ENCODE measurements around the gene PRPF40B. TPM values are rescaled to one million over a fixed set of nuclear protein-coding genes. Genes with fewer than 3 reads are reported as not detected.

PRPF40B gene
- total RNA-seq, 3 donors from 2014 or later (not counting 1 experiment from before 2014, with no cell fraction given): 5.6 to 6.8 (median 5.9) TPM

GRCh38 chr12:49615725-49616124, 7.6 kb upstream of the PRPF40B start:
- H3K27me3 Mint-ChIP-seq (ENCODE audit: low read depth in 2 of 2): peaks cover 20 to 46% of the 10 kb centered on the region in 2 donors
- no peaks in the 10 kb centered on the region for H3K4me1 Mint-ChIP-seq
- H3K4me3 Mint-ChIP-seq: no peak overlapping the region
- Histone ChIP-seq H3K4me1 (ENCODE audit: control insufficient read depth, insufficient read depth, low read length) (no peaks in the 10 kb centered on the region), H3K9me3 (ENCODE audit: control insufficient read depth, insufficient read depth, low read length) (peaks cover 1% of the 10 kb centered on the region), H3K27ac (ENCODE audit: low read length) (no peak overlapping the region), H3K27me3 (ENCODE audit: control insufficient read depth, insufficient read depth, low read length) (peaks cover 13% of the 10 kb centered on the region), H3K36me3 (ENCODE audit: control insufficient read depth, insufficient read depth, low read length) (no peaks in the 10 kb centered on the region), H3K4me3 (ENCODE audit: low read length) (no peak overlapping the region)
- no peak overlapping the region for H3K27ac Mint-ChIP-seq
- ATAC-seq: no peak
- WGBS (ENCODE audit: insufficient coverage): 100% methylated on average over 2 of the region's 7 CpGs
- no peaks in the 10 kb centered on the region for H3K9me3 Mint-ChIP-seq
- no peak for DNase-seq
- H3K36me3 Mint-ChIP-seq: no peaks in the 10 kb centered on the region
- no peak for TF ChIP-seq CTCF (IDR thresholded peaks at IDR 0.05)
- intact Hi-C loops (cut with micrococcal nuclease): no loop called here

- Histone ChIP-seq H3K4me3 (ENCODE audit: low read length) (no peak overlapping the region), H3K4me1 (ENCODE audit: control insufficient read depth, insufficient read depth, low read length) (peaks cover 8% of the 10 kb centered on the region), H3K27me3 (ENCODE audit: control insufficient read depth, insufficient read depth, low read length) (peaks cover 13% of the 10 kb centered on the region), H3K9me3 (ENCODE audit: control insufficient read depth, insufficient read depth, low read length) (no peaks in the 10 kb centered on the region), H3K27ac (ENCODE audit: low read length) (no peak overlapping the region), H3K36me3 (ENCODE audit: control insufficient read depth, insufficient read depth, low read length) (no peaks in the 10 kb centered on the region)
- Mint-ChIP-seq H3K4me3 (no peak overlapping the region), H3K27me3 (ENCODE audit: low read depth in 2 of 2) (peaks cover 20 to 46% of the 10 kb centered on the region in 2 donors), H3K9me3 (no peaks in the 10 kb centered on the region), H3K36me3 (no peaks in the 10 kb centered on the region), H3K27ac (no peak overlapping the region), H3K4me1 (peaks cover 0 to 8% of the 10 kb centered on the region in 2 donors)
- 76% methylated on average over 4 of the region's 5 CpGs for WGBS (ENCODE audit: insufficient coverage)
- TF ChIP-seq CTCF (IDR thresholded peaks at IDR 0.05): no peak
- ATAC-seq: no peak
- no peak for DNase-seq
- intact Hi-C loops (cut with micrococcal nuclease): no loop called here
These were observed 6.7 kb upstream of the PRPF40B start for GRCh38 chr12:49616533-49617219.

GRCh38 chr12:49618576-49618975, 4.8 kb upstream of the PRPF40B start:
- H3K4me3 Mint-ChIP-seq: no peak overlapping the region
- intact Hi-C loops (cut with micrococcal nuclease): no loop called here
- 67% methylated on average over 1 of the region's 1 CpG for WGBS (ENCODE audit: insufficient coverage)

More at GRCh38 chr12:49618576-49618975, 4.8 kb upstream of the PRPF40B start:
- Mint-ChIP-seq H3K9me3 (no peaks in the 10 kb centered on the region), H3K36me3 (no peaks in the 10 kb centered on the region), H3K4me1 (peaks cover 7 to 18% of the 10 kb centered on the region in 2 donors), H3K27me3 (ENCODE audit: low read depth in 2 of 2) (peaks cover 18 to 41% of the 10 kb centered on the region in 2 donors), H3K27ac (no peak overlapping the region)
- H3K4me1 ChIP-seq (ENCODE audit: control insufficient read depth, insufficient read depth, low read length): peaks cover 22% of the 10 kb centered on the region
- DNase-seq: no peak
- H3K9me3 ChIP-seq (ENCODE audit: control insufficient read depth, insufficient read depth, low read length): no peaks in the 10 kb centered on the region
- ATAC-seq: no peak
- H3K4me3 ChIP-seq (ENCODE audit: low read length): no peak overlapping the region
- H3K27me3 ChIP-seq (ENCODE audit: control insufficient read depth, insufficient read depth, low read length): peaks cover 13% of the 10 kb centered on the region
- H3K27ac ChIP-seq (ENCODE audit: low read length): no peak overlapping the region
- H3K36me3 ChIP-seq (ENCODE audit: control insufficient read depth, insufficient read depth, low read length): no peaks in the 10 kb centered on the region
- TF ChIP-seq CTCF (IDR thresholded peaks at IDR 0.05): no peak

Measured in natural killer cell (primary cell).